Mononuclear cell (primary cell): ENCODE results near the gene FASTK. TPM values are rescaled to one million over a fixed set of nuclear protein-coding genes. Genes with fewer than 3 reads are reported as not detected.

Experiments used
- H3K27me3 ChIP-seq: 2 replicates; pipeline ENCODE4 v1.6.0; 2011; ENCODE audit warnings: low read length, control low read depth; ENCODE audit not compliant: insufficient read depth
- H3K4me1 ChIP-seq: 2 replicates; pipeline ENCODE4 v1.5.1; 2011; ENCODE audit warnings: mild to moderate bottlenecking, low read length, control low read depth; ENCODE audit not compliant: insufficient read depth
- H3K4me3 ChIP-seq: 2 replicates; pipeline ENCODE4 v1.5.1; 2011; ENCODE audit warnings: mild to moderate bottlenecking, low read length, moderate library complexity
- H3K9me3 ChIP-seq: 2 replicates; pipeline ENCODE4 v1.5.1; 2011; ENCODE audit warnings: low read depth, mild to moderate bottlenecking, control low read depth, low read length
- total RNA-seq: library from RNA; depleted of rRNA; stranded (reverse); fragments of >200 nt; gene quantifications from one replicate; pipeline ENCODE4 v1.2.3, GENCODE V29; 2012

Gene FASTK
- total RNA-seq, 1 donor, result 33.6 TPM

GRCh38 chr7:151091988-151092387, 11.4 kb upstream of the FASTK start:
- Histone ChIP-seq H3K9me3 (no peaks in the 10 kb centered on the region), H3K4me1 (peaks cover 34% of the 10 kb centered on the region), H3K4me3 (no peak overlapping the region), H3K27me3 (no peaks in the 10 kb centered on the region)

GRCh38 chr7:151091431-151091830, 10.8 kb upstream of the FASTK start:
- H3K4me3 ChIP-seq, result no peak overlapping the region
- no peaks in the 10 kb centered on the region for H3K9me3 ChIP-seq
- H3K4me1 ChIP-seq, result peaks cover 35% of the 10 kb centered on the region
- no peaks in the 10 kb centered on the region for H3K27me3 ChIP-seq

GRCh38 chr7:151091003-151091402, 10.4 kb upstream of the FASTK start:
- H3K4me1 ChIP-seq, result peaks cover 36% of the 10 kb centered on the region
- H3K9me3 ChIP-seq, result no peaks in the 10 kb centered on the region
- H3K27me3 ChIP-seq, result no peaks in the 10 kb centered on the region
- H3K4me3 ChIP-seq, result no peak overlapping the region

GRCh38 chr7:151089893-151090730, 9.5 kb upstream of the FASTK start:
- peaks cover 44% of the 10 kb centered on the region for H3K4me1 ChIP-seq
- H3K27me3 ChIP-seq, result peaks cover 5% of the 10 kb centered on the region
- no peaks in the 10 kb centered on the region for H3K9me3 ChIP-seq
- H3K4me3 ChIP-seq, result no peak overlapping the region

- Histone ChIP-seq H3K9me3 (no peaks in the 10 kb centered on the region), H3K27me3 (peaks cover 6% of the 10 kb centered on the region), H3K4me3 (peak overlapping the region; percentile 8), H3K4me1 (peaks cover 45% of the 10 kb centered on the region)
These were observed 8.5 kb upstream of the FASTK start for GRCh38 chr7:151088856-151089699.

GRCh38 chr7:151088019-151088855, 7.6 kb upstream of the FASTK start:
- peaks cover 6% of the 10 kb centered on the region for H3K27me3 ChIP-seq
- H3K9me3 ChIP-seq, result no peaks in the 10 kb centered on the region
- peaks cover 52% of the 10 kb centered on the region for H3K4me1 ChIP-seq
- H3K4me3 ChIP-seq, result peak overlapping the region; percentile 55

- Histone ChIP-seq H3K4me3 (peak overlapping the region; percentile 55), H3K27me3 (peaks cover 6% of the 10 kb centered on the region), H3K9me3 (no peaks in the 10 kb centered on the region), H3K4me1 (peaks cover 56% of the 10 kb centered on the region)
These were observed 6.8 kb upstream of the FASTK start for GRCh38 chr7:151087245-151088018.

GRCh38 chr7:151086802-151087244, 6.2 kb upstream of the FASTK start:
- Histone ChIP-seq H3K4me1 (peaks cover 62% of the 10 kb centered on the region), H3K9me3 (no peaks in the 10 kb centered on the region), H3K4me3 (peak overlapping the region; percentile 55), H3K27me3 (peaks cover 6% of the 10 kb centered on the region)

- H3K4me3 ChIP-seq, result peak within 1 kb of the TSS; percentile 55
- H3K9me3 ChIP-seq, result no peaks in the 10 kb centered on the region
- H3K27me3 ChIP-seq, result peaks cover 6% of the 10 kb centered on the region
- peaks cover 71% of the 10 kb centered on the region for H3K4me1 ChIP-seq
These were observed 5.3 kb upstream of the FASTK start, which contains the start of gene AGAP3 for GRCh38 chr7:151085691-151086620. TSS of gene AGAP3 (plus strand) at chr7:151086475. CDS start at chr7:151086742, 267 bp downstream.

- Histone ChIP-seq H3K4me1 (peaks cover 73% of the 10 kb centered on the region), H3K9me3 (no peaks in the 10 kb centered on the region), H3K4me3 (no peak overlapping the region), H3K27me3 (peaks cover 6% of the 10 kb centered on the region)
These were observed 4.7 kb upstream of the FASTK start for GRCh38 chr7:151085329-151085690.

GRCh38 chr7:151083824-151084160, 3.2 kb upstream of the FASTK start:
- peaks cover 6% of the 10 kb centered on the region for H3K27me3 ChIP-seq
- H3K4me1 ChIP-seq, result peaks cover 72% of the 10 kb centered on the region
- no peaks in the 10 kb centered on the region for H3K9me3 ChIP-seq
- peak overlapping the region; percentile 54 for H3K4me3 ChIP-seq

- Histone ChIP-seq H3K4me3 (peak within 1 kb of the TSS; percentile 54), H3K9me3 (no peaks in the 10 kb centered on the region), H3K27me3 (peaks cover 6% of the 10 kb centered on the region), H3K4me1 (peaks cover 71% of the 10 kb centered on the region)
These were observed 2.6 kb upstream of the FASTK start, which contains the start of gene TMUB1 for GRCh38 chr7:151083071-151083823. TSS of gene TMUB1 (minus strand) at chr7:151083493. CDS start at chr7:151082563, 930 bp downstream.
